Keratinocyte (primary cell): ENCODE data around the gene ZNF674.

ENCODE experiments used
- CTCF ChIP-seq, 3 experiments: IDR thresholded peaks in 1 of 3; conservative IDR thresholded peaks in 1 of 3; optimal IDR thresholded peaks in 1 of 3; 2 replicates in 2 of 3; 3 replicates in 1 of 3; pipeline versions ENCODE3 to v1.5.1; 2011; ENCODE audit warnings: low read length in 3 of 3, mild to moderate bottlenecking in 3 of 3, moderate library complexity in 2 of 3, control low read depth in 1 of 3, inconsistent platforms in 1 of 3; ENCODE audit not compliant: insufficient read depth in 2 of 3; ENCODE audit errors: extremely low read depth in 1 of 3
- EZH2 ChIP-seq: IDR thresholded peaks from one replicate; pipeline ENCODE4 v1.6.1; 2012; ENCODE audit warnings: inconsistent platforms, mild to moderate bottlenecking, low read length, moderate library complexity

- TF ChIP-seq EZH2 (no peak), CTCF (optimal IDR thresholded peaks at IDR 0.05 in 1 of 3, IDR thresholded peaks at IDR 0.05 in 1 of 3, conservative IDR thresholded peaks at IDR 0.05 in 1 of 3; ENCODE audit: extremely low read depth in 1 of 3, insufficient read depth in 2 of 3, low read length in 3 of 3) (no peak)
These were observed 13.8 kb upstream of the ZNF674 start for GRCh38 chrX:46559062-46559461.
